Kidney (tissue), 14 donors: ENCODE measurements around the gene TC2N. TPM values are rescaled to one million over a fixed set of nuclear protein-coding genes. Genes with fewer than 3 reads are reported as not detected.

Source experiments
- DNase-seq, 5 donors: peaks; one replicate each; pipeline ENCODE4 v3.0.0-alpha.2; 2013 to 2020
- FAIRE-seq: peaks from 2 replicates; lab custom pipeline; 2012; peaks lifted over from hg19 to GRCh38; lab: Jason Lieb, UNC
- H3K27ac ChIP-seq, 2 donors: one replicate each; pipeline ENCODE4 v1.7.0; 2013; ENCODE audit warnings: low read depth in 2 of 2, low read length in 2 of 2, inconsistent platforms in 1 of 2
- H3K27me3 ChIP-seq: one replicate; pipeline ENCODE4 v1.7.1; 2013; ENCODE audit warnings: low read length, inconsistent platforms; ENCODE audit not compliant: control insufficient read depth, insufficient read depth
- H3K36me3 ChIP-seq, 3 donors: one replicate each; pipeline versions ENCODE4 v1.7.0 to v1.7.1; 2013; ENCODE audit warnings: low read length in 3 of 3, control low read depth in 1 of 3, inconsistent platforms in 1 of 3; ENCODE audit not compliant: insufficient read depth in 3 of 3, control insufficient read depth in 2 of 3
- H3K4me1 ChIP-seq, 3 donors: one replicate each; pipeline versions ENCODE4 v1.7.0 to v1.7.1; 2013; ENCODE audit warnings: low read length in 3 of 3, inconsistent platforms in 1 of 3, low read depth in 1 of 3; ENCODE audit not compliant: control insufficient read depth in 2 of 3, insufficient read depth in 2 of 3
- H3K4me3 ChIP-seq, 3 donors: one replicate each; pipeline versions ENCODE4 v1.7.0 to v1.8.1; 2013; ENCODE audit warnings: low read length in 3 of 3, control low read depth in 1 of 3, inconsistent platforms in 1 of 3
- H3K9ac ChIP-seq, 3 donors: one replicate each; pipeline versions ENCODE4 v1.7.0 to v1.7.1; 2013; ENCODE audit warnings: low read length in 3 of 3, control low read depth in 1 of 3, inconsistent platforms in 1 of 3
- H3K9me3 ChIP-seq, 3 donors: one replicate each; pipeline versions ENCODE4 v1.7.0 to v1.7.1; 2013; ENCODE audit warnings: low read length in 3 of 3, control low read depth in 1 of 3, inconsistent platforms in 1 of 3; ENCODE audit not compliant: control insufficient read depth in 2 of 3, insufficient read depth in 1 of 3
- intact Hi-C: fragments of 100-400 bp; cut with DNase I; formaldehyde crosslinking; loops from one replicate; pipeline ENCODE4 v1.11.1; 2022
- polyA plus RNA-seq: library from polyadenylated mRNA; stranded (reverse); fragments of 350-450 nt; fragmentation: Illumina TruSeq; extraction: RNeasy Lipid Tissue Mini Kit (QIAGEN cat#74804); gene quantifications from one replicate; pipeline ENCODE4 v1.2.3, GENCODE V29; 2014; ENCODE audit warnings: low read depth, low replicate concordance; ENCODE audit not compliant: insufficient read depth
- total RNA-seq: library from RNA; stranded (reverse); fragmentation: NEBNext Ultra II Directional; extraction: Animal tissue kit (Norgen Biotek cat#: 25700); gene quantifications from one replicate; pipeline ENCODE4 v1.2.1, GENCODE V29; 2021
- TF ChIP-seq, protein P1 (sequence below): IDR thresholded peaks from 3 replicates; pipeline ENCODE4 v1.5.1; 2012; ENCODE audit warnings: mild to moderate bottlenecking, moderate library complexity, borderline replicate concordance; ENCODE audit not compliant: insufficient read depth; ENCODE audit errors: extremely low read depth
- donor health status: control.
- donor health status: control.
- donor health status: control.
- donor health status: control.
- donor health status: control.
- donor health status: DM: yes; HTN: yes; CAD: no.
- donor health status: Normal renal cell carcinoma (clear cell type).

The TC2N gene
- total and polyA plus RNA-seq, 2 donors from 2014 or later, result 5.8 to 39.7 TPM

DNA sequence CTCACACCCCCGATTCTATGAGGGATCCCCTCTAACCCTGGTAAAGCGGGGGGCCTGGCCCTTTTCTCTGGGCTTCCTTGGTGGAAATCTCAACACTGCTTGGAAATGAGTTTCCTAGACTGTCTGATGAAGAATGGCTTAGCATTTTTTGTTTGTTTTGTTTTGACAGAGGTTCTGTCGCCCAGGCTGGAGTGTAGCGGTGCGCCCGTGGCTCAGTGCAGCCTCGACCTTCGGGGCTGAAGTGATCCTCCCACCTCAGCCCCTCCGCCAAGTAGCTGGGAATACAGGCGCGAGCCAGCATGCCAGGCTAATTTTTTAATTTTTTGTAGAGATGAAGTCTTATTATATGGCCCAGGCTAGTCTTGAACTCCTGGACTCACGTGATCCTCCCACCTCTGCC is 30.3 kb downstream of the TC2N start:
- no peak overlapping the region for H3K27ac ChIP-seq
- intact Hi-C loops, result no loop called here
- peak overlapping the region in 2 of 3 donors; percentile 69 to 74 for H3K9ac ChIP-seq
- TF ChIP-seq, protein P1, sequence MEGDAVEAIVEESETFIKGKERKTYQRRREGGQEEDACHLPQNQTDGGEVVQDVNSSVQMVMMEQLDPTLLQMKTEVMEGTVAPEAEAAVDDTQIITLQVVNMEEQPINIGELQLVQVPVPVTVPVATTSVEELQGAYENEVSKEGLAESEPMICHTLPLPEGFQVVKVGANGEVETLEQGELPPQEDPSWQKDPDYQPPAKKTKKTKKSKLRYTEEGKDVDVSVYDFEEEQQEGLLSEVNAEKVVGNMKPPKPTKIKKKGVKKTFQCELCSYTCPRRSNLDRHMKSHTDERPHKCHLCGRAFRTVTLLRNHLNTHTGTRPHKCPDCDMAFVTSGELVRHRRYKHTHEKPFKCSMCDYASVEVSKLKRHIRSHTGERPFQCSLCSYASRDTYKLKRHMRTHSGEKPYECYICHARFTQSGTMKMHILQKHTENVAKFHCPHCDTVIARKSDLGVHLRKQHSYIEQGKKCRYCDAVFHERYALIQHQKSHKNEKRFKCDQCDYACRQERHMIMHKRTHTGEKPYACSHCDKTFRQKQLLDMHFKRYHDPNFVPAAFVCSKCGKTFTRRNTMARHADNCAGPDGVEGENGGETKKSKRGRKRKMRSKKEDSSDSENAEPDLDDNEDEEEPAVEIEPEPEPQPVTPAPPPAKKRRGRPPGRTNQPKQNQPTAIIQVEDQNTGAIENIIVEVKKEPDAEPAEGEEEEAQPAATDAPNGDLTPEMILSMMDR, result no peak
- FAIRE-seq (no peak), DNase-seq (no peak)
- H3K27me3 ChIP-seq, result peaks cover 3% of the 10 kb centered on the region
- no peaks in the 10 kb centered on the region for H3K9me3 ChIP-seq
- peaks cover 0 to 6% (median 6%) of the 10 kb centered on the region in 3 donors for H3K4me1 ChIP-seq
- H3K4me3 ChIP-seq, result peak overlapping the region; percentile 71 to 82 (median 73)
- no peaks in the 10 kb centered on the region for H3K36me3 ChIP-seq

DNA sequence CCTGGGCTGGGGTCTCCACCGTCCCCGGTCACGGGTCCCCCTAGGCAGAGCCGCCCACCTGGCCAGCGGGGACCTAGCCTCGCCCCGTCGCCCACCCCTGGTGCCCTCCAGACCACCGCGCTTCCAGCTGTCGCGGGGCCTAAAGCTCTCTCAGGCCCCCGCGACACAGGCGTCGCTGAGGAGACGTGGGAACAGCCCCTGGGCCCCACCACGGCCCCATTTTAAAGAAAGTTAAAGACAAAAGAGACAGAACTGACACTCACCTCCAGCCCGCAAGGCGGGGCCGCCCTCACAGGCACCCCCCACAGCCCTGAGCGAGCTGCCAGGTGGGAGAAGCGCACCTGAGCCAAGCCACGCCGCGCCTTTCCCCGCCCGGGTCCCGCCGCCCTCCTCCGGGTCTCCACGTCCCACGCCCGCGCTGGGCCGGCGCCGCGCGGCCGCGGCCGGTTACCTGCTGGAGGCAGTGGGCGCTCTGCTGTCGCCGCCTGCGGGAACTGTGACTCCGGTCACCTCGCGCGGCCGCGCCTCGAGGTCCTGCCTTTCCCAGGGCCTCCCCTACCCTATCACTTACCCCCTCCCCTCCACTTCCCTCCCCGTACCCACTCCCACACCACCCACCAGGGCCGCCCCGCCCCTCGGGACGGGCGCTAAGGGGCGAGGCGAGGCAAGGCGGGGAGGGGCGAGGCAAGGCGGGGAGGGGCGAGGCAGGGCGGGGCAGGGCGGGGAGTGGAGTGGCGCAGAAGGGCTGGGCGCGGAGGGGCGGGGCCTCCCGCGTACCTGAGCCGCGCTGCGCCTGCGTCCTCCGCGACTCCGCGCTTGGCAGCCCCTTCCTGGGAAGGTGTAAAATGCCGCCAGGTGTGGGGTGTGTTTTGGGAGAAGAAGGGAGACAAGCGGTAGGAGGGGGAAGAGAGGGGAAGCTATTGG is 31.2 kb downstream of the TC2N start:
- no peak for FAIRE-seq
- H3K9ac ChIP-seq, result peak overlapping the region; percentile 59 to 74 (median 72)
- intact Hi-C loops, result no loop called here

GRCh38 chr14:91835197-91835919 is 32.0 kb downstream of the TC2N start:
- no peak for FAIRE-seq
- peaks cover 3% of the 10 kb centered on the region for H3K27me3 ChIP-seq
- peak overlapping the region in 1 of 2 donors; percentile 29 for H3K27ac ChIP-seq
- DNase-seq, result peak in 1 of 5 donors; percentile 19
- H3K9me3 ChIP-seq, result no peaks in the 10 kb centered on the region
- peak overlapping the region in 2 of 3 donors; percentile 59 to 60 for H3K9ac ChIP-seq
- peaks cover 0 to 6% (median 6%) of the 10 kb centered on the region in 3 donors for H3K4me1 ChIP-seq
- TF ChIP-seq, protein P1, result no peak
- H3K36me3 ChIP-seq, result no peaks in the 10 kb centered on the region
- intact Hi-C loops, result no loop called here
- peak overlapping the region in 2 of 3 donors; percentile 20 to 73 for H3K4me3 ChIP-seq

More for the DNA sequence above, 31.2 kb downstream of the TC2N start:
- Histone ChIP-seq H3K4me3 (peak overlapping the region; percentile 71 to 82 (median 73)), H3K36me3 (no peaks in the 10 kb centered on the region), H3K9me3 (no peaks in the 10 kb centered on the region), H3K4me1 (peaks cover 0 to 6% (median 6%) of the 10 kb centered on the region in 3 donors), H3K27me3 (peaks cover 3% of the 10 kb centered on the region), H3K27ac (peak overlapping the region; percentile 29 to 30)
- TF ChIP-seq, protein P1, result no peak
- DNase-seq, result peak; percentile 82 to 95 (median 87)
